Daoy (cell line): ENCODE data around the gene ABCC9. TPM values are rescaled to one million over a fixed set of nuclear protein-coding genes. Genes with fewer than 3 reads are reported as not detected.

Source experiments
- DNase-seq: peaks from one replicate; pipeline ENCODE4 v3.0.0-alpha.2; 2015; ENCODE audit warnings: low read depth
- total RNA-seq: library from RNA; depleted of rRNA; stranded (reverse); fragments of >200 nt; shearing (Covaris generic); gene quantifications from 2 replicates; pipeline ENCODE4 v1.2.3, GENCODE V29; 2014

ABCC9 gene
- total RNA-seq, 1 experiment from 2014 or later: 0.06 TPM

GRCh38 chr12:21877293-21877982, 63.8 kb downstream of the ABCC9 start:
- DNase-seq: no peak

GRCh38 chr12:21865846-21866245, 75.4 kb downstream of the ABCC9 start:
- no peak for DNase-seq

- DNase-seq: no peak
Observed at GRCh38 chr12:21860534-21860933, 80.7 kb downstream of the ABCC9 start.

- no peak for DNase-seq
Observed at GRCh38 chr12:21860128-21860527, 81.1 kb downstream of the ABCC9 start.

- peak; percentile 2 for DNase-seq
Observed at GRCh38 chr12:21852251-21852650, 89.0 kb downstream of the ABCC9 start.

GRCh38 chr12:21851151-21851550, 90.1 kb downstream of the ABCC9 start:
- no peak for DNase-seq

- DNase-seq: no peak
Observed at GRCh38 chr12:21850419-21850818, 90.8 kb downstream of the ABCC9 start.

- no peak for DNase-seq
Observed at GRCh38 chr12:21849878-21850277, 91.3 kb downstream of the ABCC9 start.

- DNase-seq: no peak
Observed at GRCh38 chr12:21848192-21848591, 93.0 kb downstream of the ABCC9 start.

GRCh38 chr12:21843795-21844194, 97.4 kb downstream of the ABCC9 start:
- DNase-seq: no peak

GRCh38 chr12:21839776-21840175, 101.5 kb downstream of the ABCC9 start:
- no peak for DNase-seq

GRCh38 chr12:21837847-21838246, 103.4 kb downstream of the ABCC9 start:
- DNase-seq: no peak

GRCh38 chr12:21831791-21832344, 109.4 kb downstream of the ABCC9 start:
- no peak for DNase-seq

GRCh38 chr12:21828779-21829178, 112.4 kb downstream of the ABCC9 start:
- DNase-seq: no peak

GRCh38 chr12:21828136-21828775, 113.0 kb downstream of the ABCC9 start:
- DNase-seq: no peak

GRCh38 chr12:21827083-21827482, 114.1 kb downstream of the ABCC9 start:
- DNase-seq: no peak

GRCh38 chr12:21826618-21826910, 114.7 kb downstream of the ABCC9 start:
- DNase-seq: no peak

- DNase-seq: no peak
Observed at GRCh38 chr12:21825886-21826617, 115.2 kb downstream of the ABCC9 start.

- DNase-seq: no peak
Observed at GRCh38 chr12:21823581-21823980, 117.6 kb downstream of the ABCC9 start.

- DNase-seq: no peak
Observed at GRCh38 chr12:21819678-21820077, 121.5 kb downstream of the ABCC9 start.

GRCh38 chr12:21819236-21819635, 122.0 kb downstream of the ABCC9 start:
- DNase-seq: no peak

- DNase-seq: no peak
Observed at GRCh38 chr12:21818627-21819026, 122.6 kb downstream of the ABCC9 start.
